ENCODE data around the gene PDCD2. TPM values are rescaled to one million over a fixed set of nuclear protein-coding genes. Genes with fewer than 3 reads are reported as not detected.
A peak's percentile ranks its signal among the peaks of the same experiment; 100 is the strongest.

PDCD2 gene
- total and polyA plus RNA-seq, 9 of the 15 experiments (the other 6 are each of a cell fraction or from before 2014, with no cell fraction given) = 67.3 to 430 (median 318) TPM

GRCh38 chr6:170529839-170530469 lies 54.5 kb downstream of the PDCD2 start (continued):
- TF ChIP-seq DACH1 (IDR thresholded peaks at IDR 0.05; ENCODE audit: partially characterized antibody) = no peak
- no peak for TF ChIP-seq RNF2 (IDR thresholded peaks at IDR 0.05)
- no peak for TF ChIP-seq NCOA1 (IDR thresholded peaks at IDR 0.05; ENCODE audit: low read depth)
- TF ChIP-seq VEZF1 (CRISPR knock-in tag; IDR thresholded peaks at IDR 0.05) = no peak
- TF ChIP-seq XRCC5 (IDR thresholded peaks at IDR 0.05; ENCODE audit: low read depth, low read length) = no peak
- no peak for TF ChIP-seq IRF9 (tag; IDR thresholded peaks at IDR 0.05)
- peak; percentile 95 for TF ChIP-seq SMC3 (conservative IDR thresholded peaks at IDR 0.05; ENCODE audit: insufficient read depth, low read depth, low read length)
- no peak for TF ChIP-seq HNRNPUL1 (IDR thresholded peaks at IDR 0.05; ENCODE audit: low read length)
- no peak for TF ChIP-seq PTTG1 (tag; IDR thresholded peaks at IDR 0.05; ENCODE audit: low read depth)
- no peak for TF ChIP-seq CREBBP (IDR thresholded peaks at IDR 0.05; ENCODE audit: low read depth, low read length)
- TF ChIP-seq IFI16 (CRISPR knock-in tag; IDR thresholded peaks at IDR 0.05) = no peak
- no peak for TF ChIP-seq PATZ1 (CRISPR knock-in tag; IDR thresholded peaks at IDR 0.05; ENCODE audit: borderline replicate concordance)
- no peak for TF ChIP-seq JUNB (CRISPR knock-in tag; conservative IDR thresholded peaks at IDR 0.05)
- TF ChIP-seq STAT5B (CRISPR knock-in tag; IDR thresholded peaks at IDR 0.05) = no peak
- TF ChIP-seq NR2F6 (CRISPR knock-in tag; IDR thresholded peaks at IDR 0.05) = no peak
- TF ChIP-seq RCOR1 (IDR thresholded peaks at IDR 0.05; ENCODE audit: borderline replicate concordance in 1 of 2, low read depth in 2 of 2, low read length in 2 of 2) = peak in 1 of 2 experiments; percentile 58; a peak in 2 of 4 replicates
- no peak for TF ChIP-seq SAP30 (IDR thresholded peaks at IDR 0.05; ENCODE audit: borderline replicate concordance, insufficient read depth, low read depth, low read length, poor library complexity, severe bottlenecking)
- TF ChIP-seq CSDE1 (IDR thresholded peaks at IDR 0.05) = no peak
- no peak for TF ChIP-seq SMARCA4 (IDR thresholded peaks at IDR 0.05)
- TF ChIP-seq CC2D1A (IDR thresholded peaks at IDR 0.05) = peak; percentile 71; the same call in 1 of the 2 replicates
- TF ChIP-seq NR2C1 (IDR thresholded peaks at IDR 0.05) = no peak
- no peak for TF ChIP-seq NR2C1 (tag; IDR thresholded peaks at IDR 0.05)
- TF ChIP-seq ZFPM2 (CRISPR knock-in tag; IDR thresholded peaks at IDR 0.05) = no peak

Measured in K562 (cell line).